Mesodermal cell (in vitro differentiated cells): ENCODE results near the gene GXYLT2.

Experiments used
- H3K27ac ChIP-seq: 2 replicates; pipeline ENCODE4 v1.7.0; 2013; ENCODE audit warnings: mild to moderate bottlenecking, low read depth, low read length, moderate library complexity; ENCODE audit not compliant: severe bottlenecking
- H3K36me3 ChIP-seq: 2 replicates; pipeline ENCODE4 v1.7.1; 2013; ENCODE audit warnings: mild to moderate bottlenecking, low read length, moderate library complexity; ENCODE audit not compliant: control insufficient read depth, insufficient read depth
- H3K4me1 ChIP-seq: one replicate; pipeline ENCODE4 v1.7.1; 2013; ENCODE audit warnings: mild to moderate bottlenecking, low read length; ENCODE audit not compliant: insufficient read depth, control insufficient read depth, poor library complexity, severe bottlenecking
- H3K4me3 ChIP-seq: 2 replicates; pipeline ENCODE4 v1.7.0; 2013; ENCODE audit warnings: low read length, control low read depth, mild to moderate bottlenecking; ENCODE audit not compliant: insufficient read depth, poor library complexity, severe bottlenecking; ENCODE audit errors: extremely low read depth
- H3K9me3 ChIP-seq: 2 replicates; pipeline ENCODE4 v1.7.1; 2013; ENCODE audit warnings: mild to moderate bottlenecking, low read length, moderate library complexity; ENCODE audit not compliant: control insufficient read depth
- WGBS, 2 experiments: methylation state at CpG; one replicate each; pipeline ENCODE4 v1.1.5; 2013; ENCODE audit warnings: missing lambda C conversion rate in 2 of 2; ENCODE audit not compliant: insufficient coverage in 2 of 2; 5-methylcytosine and 5-hydroxymethylcytosine counted together

The GXYLT2 gene

DNA sequence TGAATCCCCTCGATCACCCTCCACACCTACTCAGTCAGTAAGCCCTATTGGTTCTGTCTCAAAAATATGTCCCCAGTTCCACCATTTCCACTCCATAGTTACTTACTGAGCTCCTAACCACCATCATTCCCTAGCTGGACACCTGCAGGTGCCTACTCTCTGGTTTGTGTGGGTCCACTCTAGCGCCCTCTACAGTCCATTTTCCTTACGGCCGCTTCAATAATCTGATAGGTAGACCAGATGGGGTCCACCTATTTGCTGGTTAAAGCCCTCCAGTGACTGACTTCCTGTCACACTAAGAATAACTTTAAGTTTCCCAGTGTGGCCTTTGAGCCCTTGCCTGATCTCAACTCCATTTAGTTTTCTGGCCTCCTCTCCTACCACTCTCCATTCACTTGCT, 5.0 kb downstream of the GXYLT2 start:
- Histone ChIP-seq H3K9me3 (no peaks in the 10 kb centered on the region), H3K36me3 (no peaks in the 10 kb centered on the region), H3K4me3 (no peak overlapping the region), H3K4me1 (peaks cover 35% of the 10 kb centered on the region), H3K27ac (no peak overlapping the region)
- 46 to 59% methylated on average over 3 to 4 of the region's 4 CpGs for WGBS, 2 experiments

DNA sequence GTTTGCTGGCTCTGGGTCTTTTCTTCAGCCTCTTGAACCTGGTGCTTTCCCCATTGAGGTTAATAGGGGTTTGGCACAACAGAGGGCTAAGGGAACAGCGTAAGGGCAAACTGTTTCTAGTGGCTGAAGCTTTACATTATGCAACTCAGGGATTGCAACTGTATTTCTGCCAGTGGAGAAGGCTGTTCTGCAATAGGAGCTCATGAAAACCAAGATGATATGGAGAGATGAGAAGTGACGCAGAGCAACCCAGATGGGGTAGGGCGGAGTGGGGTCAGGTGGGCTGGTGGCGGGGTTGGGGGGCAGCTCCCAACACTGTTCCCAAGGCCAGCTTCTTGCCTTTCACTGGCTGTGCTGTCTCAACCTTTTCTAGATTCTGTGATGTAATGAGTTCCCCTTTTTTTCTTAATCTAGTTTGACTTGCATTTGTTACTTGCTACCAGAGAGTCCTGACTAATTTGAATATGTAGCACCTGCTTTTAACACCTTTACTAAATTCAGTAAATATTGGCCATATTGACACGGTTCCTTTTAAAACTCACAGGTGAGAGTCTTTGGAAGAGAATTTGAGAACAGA, 7.2 kb downstream of the GXYLT2 start:
- no peaks in the 10 kb centered on the region for H3K9me3 ChIP-seq
- H3K4me3 ChIP-seq: no peak overlapping the region
- 93 to 100% methylated on average over 2 to 3 of the region's 5 CpGs for WGBS, 2 experiments
- H3K36me3 ChIP-seq: no peaks in the 10 kb centered on the region
- no peak overlapping the region for H3K27ac ChIP-seq
- H3K4me1 ChIP-seq: peaks cover 26% of the 10 kb centered on the region

DNA sequence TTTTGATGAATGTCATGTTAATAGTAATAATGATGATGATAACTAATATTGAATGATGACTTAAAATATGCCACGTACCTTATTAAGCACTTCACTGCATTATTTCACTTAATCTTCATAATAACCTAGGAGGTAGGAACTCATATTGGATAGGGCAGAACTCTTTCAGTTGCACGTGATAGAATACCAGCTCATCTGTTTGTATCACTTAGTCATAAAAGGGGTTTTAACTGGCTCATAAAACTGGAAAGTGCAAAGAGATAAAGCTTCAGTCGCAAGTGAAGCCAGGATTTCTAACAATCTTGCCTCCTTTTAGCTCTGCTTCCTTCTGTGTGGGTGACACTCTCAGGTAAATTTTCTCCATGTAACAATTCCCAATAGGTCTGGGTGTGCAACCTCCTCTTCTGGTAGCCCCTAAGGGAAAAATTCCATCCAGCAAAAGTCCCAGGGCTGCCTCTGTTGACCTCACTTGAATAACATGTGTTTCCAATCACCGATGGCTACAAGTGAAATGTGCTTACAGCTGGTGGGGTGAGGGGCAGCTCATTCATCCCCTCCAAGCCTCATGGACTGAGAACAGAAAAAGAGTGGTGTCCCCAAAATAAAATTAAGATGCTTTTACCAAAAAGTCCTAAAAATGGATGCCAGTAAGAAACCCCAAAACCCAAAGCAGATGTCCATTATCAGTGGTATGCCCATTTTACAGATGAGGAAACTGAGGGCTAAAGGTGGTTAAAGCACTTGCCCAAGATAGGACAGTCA, 9.3 kb downstream of the GXYLT2 start:
- H3K27ac ChIP-seq: no peak overlapping the region
- H3K4me3 ChIP-seq: no peak overlapping the region
- peaks cover 5% of the 10 kb centered on the region for H3K9me3 ChIP-seq
- no peaks in the 10 kb centered on the region for H3K36me3 ChIP-seq
- H3K4me1 ChIP-seq: peaks cover 7% of the 10 kb centered on the region
- WGBS, 2 experiments: 80 to 90% methylated on average over 1 to 3 of the region's 4 CpGs

DNA sequence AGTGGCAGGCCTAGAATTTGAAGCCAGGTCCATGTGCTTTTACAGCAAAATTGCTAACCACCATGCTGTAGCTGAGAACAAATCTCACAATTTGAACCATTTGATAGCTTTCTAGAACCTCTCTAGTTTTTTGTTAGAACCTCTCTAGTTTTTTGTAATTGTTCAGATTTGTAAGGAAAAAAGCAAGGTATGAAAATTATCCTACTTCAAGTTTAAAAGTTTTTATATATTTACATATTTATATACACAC, 9.8 kb downstream of the GXYLT2 start:
- H3K4me1 ChIP-seq: peaks cover 2% of the 10 kb centered on the region
- H3K9me3 ChIP-seq: peaks cover 5% of the 10 kb centered on the region
- no peak overlapping the region for H3K4me3 ChIP-seq
- H3K36me3 ChIP-seq: no peaks in the 10 kb centered on the region
- H3K27ac ChIP-seq: no peak overlapping the region

GRCh38 chr3:72899349-72899765, 11.5 kb downstream of the GXYLT2 start:
- H3K27ac ChIP-seq: no peak overlapping the region
- H3K4me3 ChIP-seq: no peak overlapping the region
- H3K36me3 ChIP-seq: no peaks in the 10 kb centered on the region
- WGBS, 2 experiments: 95 to 100% methylated on average over 5 to 6 of the region's 6 CpGs
- H3K9me3 ChIP-seq: peaks cover 5% of the 10 kb centered on the region
- H3K4me1 ChIP-seq: peaks cover 10% of the 10 kb centered on the region

GRCh38 chr3:72900048-72900447, 12.2 kb downstream of the GXYLT2 start:
- H3K9me3 ChIP-seq: peaks cover 5% of the 10 kb centered on the region
- H3K4me3 ChIP-seq: no peak overlapping the region
- no peaks in the 10 kb centered on the region for H3K36me3 ChIP-seq
- no peak overlapping the region for H3K27ac ChIP-seq
- WGBS, 2 experiments: 81 to 87% methylated on average over 3 to 6 of the region's 7 CpGs
- peaks cover 10% of the 10 kb centered on the region for H3K4me1 ChIP-seq

DNA sequence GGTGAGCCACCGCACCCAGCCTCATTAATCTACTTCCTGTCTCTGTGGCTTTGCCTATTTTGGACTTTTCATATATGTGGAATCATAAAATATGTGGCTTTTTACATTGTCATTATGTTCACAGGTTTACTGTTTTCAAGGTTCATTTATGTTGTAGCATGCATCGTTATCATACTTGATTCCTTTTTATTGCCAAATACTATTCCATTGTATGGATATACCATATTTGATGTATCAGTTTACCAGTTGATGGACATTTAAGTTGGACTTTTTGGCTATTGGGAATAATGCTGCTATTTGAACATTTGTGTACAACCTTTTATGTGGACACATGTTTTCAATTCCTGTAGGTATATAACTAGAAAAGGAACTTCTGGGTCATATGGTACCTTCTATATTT, 14.0 kb downstream of the GXYLT2 start:
- H3K27ac ChIP-seq: no peak overlapping the region
- H3K36me3 ChIP-seq: no peaks in the 10 kb centered on the region
- no CpG with 5 or more reads among the region's 2 CpGs for WGBS, 2 experiments
- H3K4me1 ChIP-seq: peaks cover 10% of the 10 kb centered on the region
- peaks cover 5% of the 10 kb centered on the region for H3K9me3 ChIP-seq
- no peak overlapping the region for H3K4me3 ChIP-seq

- H3K36me3 ChIP-seq: no peaks in the 10 kb centered on the region
- no peak overlapping the region for H3K4me3 ChIP-seq
- no CpG with 5 or more reads among the region's 3 CpGs for WGBS, 2 experiments
- H3K9me3 ChIP-seq: peaks cover 5% of the 10 kb centered on the region
- H3K27ac ChIP-seq: no peak overlapping the region
- H3K4me1 ChIP-seq: peaks cover 10% of the 10 kb centered on the region
These were observed 15.2 kb downstream of the GXYLT2 start for GRCh38 chr3:72903004-72903403.

- H3K9me3 ChIP-seq: peaks cover 5% of the 10 kb centered on the region
These were observed 16.3 kb downstream of the GXYLT2 start for GRCh38 chr3:72904163-72904562.

DNA sequence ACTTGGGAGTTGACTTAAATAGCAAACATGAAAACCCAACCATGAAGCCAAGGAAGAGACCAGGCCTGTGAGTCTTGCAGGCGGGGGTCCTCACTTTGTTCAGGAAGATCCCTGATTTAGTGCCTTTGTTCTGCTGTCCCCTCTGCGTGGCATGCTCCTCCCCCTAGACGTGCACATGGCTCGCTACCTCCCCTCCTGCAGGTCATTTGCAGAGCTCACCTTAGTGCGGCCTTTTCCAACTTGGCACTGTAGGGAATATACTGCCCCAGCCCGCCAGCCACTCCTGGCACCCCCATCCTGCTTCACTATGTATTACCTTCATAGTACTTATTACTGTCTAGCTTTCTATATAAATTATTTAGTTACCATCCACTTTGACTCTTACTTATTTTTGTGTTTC, 18.3 kb downstream of the GXYLT2 start:
- peaks cover 10% of the 10 kb centered on the region for H3K4me1 ChIP-seq
- H3K36me3 ChIP-seq: peaks cover 14% of the 10 kb centered on the region
- peaks cover 5% of the 10 kb centered on the region for H3K9me3 ChIP-seq
- H3K4me3 ChIP-seq: no peak overlapping the region
- no peak overlapping the region for H3K27ac ChIP-seq
- WGBS, 2 experiments: 70 to 79% methylated on average over 5 of the region's 6 CpGs

More at GRCh38 chr3:72904163-72904562, 16.3 kb downstream of the GXYLT2 start:
- Histone ChIP-seq H3K4me1 (peaks cover 10% of the 10 kb centered on the region), H3K4me3 (no peak overlapping the region), H3K27ac (no peak overlapping the region), H3K36me3 (peaks cover 6% of the 10 kb centered on the region)
- WGBS, 2 experiments: no CpG with 5 or more reads among the region's 2 CpGs

DNA sequence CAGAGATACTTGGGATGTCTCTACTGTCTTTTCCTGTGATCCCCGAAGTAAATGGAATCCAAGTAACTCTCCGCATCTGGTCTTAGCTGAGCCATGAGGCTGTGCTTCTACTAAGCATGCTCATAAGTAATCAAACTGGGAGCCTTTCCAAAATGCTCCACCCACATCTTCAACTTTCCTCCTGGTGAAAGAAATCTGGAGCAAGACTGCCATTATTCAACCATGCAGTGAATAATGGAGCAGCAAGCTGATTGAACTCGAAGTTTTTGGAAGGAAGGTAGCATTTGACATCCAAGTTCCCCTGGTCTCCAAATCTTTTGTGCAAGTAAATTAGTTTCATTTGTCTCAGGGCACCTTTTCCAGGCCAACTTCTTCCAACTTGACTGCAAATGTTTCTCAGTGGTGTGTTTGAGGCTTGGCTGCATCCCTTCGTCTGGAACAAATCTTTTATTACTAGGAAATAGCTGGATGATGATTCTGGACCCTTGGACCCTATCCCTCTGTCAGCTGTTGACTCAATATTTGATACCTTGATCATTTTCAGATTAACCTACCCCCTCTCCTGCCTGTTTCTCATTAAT, 19.4 kb downstream of the GXYLT2 start:
- Histone ChIP-seq H3K27ac (no peak overlapping the region), H3K9me3 (no peaks in the 10 kb centered on the region), H3K4me3 (no peak overlapping the region), H3K36me3 (peaks cover 16% of the 10 kb centered on the region), H3K4me1 (peaks cover 10% of the 10 kb centered on the region)
- 84 to 100% methylated on average over 3 to 4 of the region's 4 CpGs for WGBS, 2 experiments
